HCT116 (cell line): ENCODE results near the gene IGSF21. TPM values are rescaled to one million over a fixed set of nuclear protein-coding genes. Genes with fewer than 3 reads are reported as not detected.

Experiments used
- ATAC-seq: fragments of 200-7000 bp; cut with Tn5 transposase; 2 replicates; pipeline ENCODE4 v1.9.1; 2020; ENCODE audit warnings: mild to moderate bottlenecking, moderate library complexity
- BruUV-seq: library from RNA; stranded (reverse); fragments of 400-500 nt; replicated peaks from 2 replicates; lab custom pipeline; 2021; lab: Mats Ljungman, UMichigan
- CTCF ChIA-PET: fragments of 300-600 bp; sonication (Branson Sonifier 250); formaldehyde crosslinking; loops from one replicate; lab custom pipeline; 2021; ENCODE audit warnings: antibody characterized with exemption; lab: Charles Lee
- POLR2A ChIA-PET: fragments of 300-600, 350-600 bp; sonication (Branson Sonifier 250); formaldehyde crosslinking; loops from one replicate; lab custom pipeline; 2021; ENCODE audit warnings: antibody characterized with exemption; lab: Charles Lee
- RAD21 ChIA-PET, 2 experiments: fragments of 300-600 bp; sonication (Branson Sonifier 250); formaldehyde crosslinking; loops; one replicate each; lab custom pipeline; 2023; ENCODE audit warnings: low total read pairs in 2 of 2; ENCODE audit not compliant: uncharacterized antibody in 2 of 2, unreplicated experiment in 2 of 2, low non-redundant PET in 1 of 2; lab: Charles Lee
- DNase-seq: peaks from one replicate; pipeline ENCODE4 v3.0.0-alpha.2; 2010; ENCODE audit warnings: low read depth, low spot score
- H2AFZ ChIP-seq: fragments of 200-600 bp; shearing (Covaris generic), sonication (generic); 2 replicates; pipeline ENCODE4 v1.6.1; 2017; ENCODE audit warnings: low read depth, mixed run types, mixed read lengths, antibody characterized with exemption, low read length; ENCODE audit not compliant: poor library complexity, severe bottlenecking
- H3K27ac ChIP-seq: 2 replicates; pipeline ENCODE4 v1.5.1; 2012; ENCODE audit warnings: low read depth, low read length
- H3K27me3 ChIP-seq: fragments of 200-600 bp; sonication (generic); 2 replicates; pipeline ENCODE4 v1.6.1; 2016; ENCODE audit warnings: mixed run types, low read length, mixed read lengths; ENCODE audit not compliant: insufficient read depth
- H3K36me3 ChIP-seq, 2 experiments: fragments of 200-500 bp in 1 of 2; fragments of 200-600 bp in 1 of 2; sonication (Bioruptor generic) in 1 of 2; sonication (generic) in 1 of 2; 2 replicates each; pipeline versions ENCODE4 v1.5.1 to v1.6.1; 2014 to 2016; ENCODE audit warnings: low read length in 2 of 2, inconsistent platforms in 1 of 2, mixed read lengths in 1 of 2, mixed run types in 1 of 2; ENCODE audit not compliant: insufficient read depth in 2 of 2, control insufficient read depth in 1 of 2
- H3K4me1 ChIP-seq, 2 experiments: fragments of 200-600 bp in 1 of 2; sonication (generic) in 1 of 2; 2 replicates each; pipeline versions ENCODE4 v1.5.1 to v1.6.1; 2012 to 2017; ENCODE audit warnings: low read length in 2 of 2, inconsistent platforms in 1 of 2, mild to moderate bottlenecking in 1 of 2, mixed read lengths in 1 of 2, mixed run types in 1 of 2, moderate library complexity in 1 of 2; ENCODE audit not compliant: insufficient read depth in 2 of 2, control insufficient read depth in 1 of 2
- H3K4me2 ChIP-seq: fragments of 200-600 bp; sonication (generic); 2 replicates; pipeline ENCODE4 v1.6.1; 2017; ENCODE audit warnings: mixed run types, low read length, mixed read lengths
- H3K4me3 ChIP-seq, 2 experiments: fragments of 200-600 bp in 1 of 2; sonication (generic) in 1 of 2; replicated peaks in 1 of 2; 2 replicates each; pipeline ENCODE4 v1.5.1; 2011 to 2016; ENCODE audit warnings: low read length in 2 of 2, control low read depth in 1 of 2, low read depth in 1 of 2, mild to moderate bottlenecking in 1 of 2, mixed read lengths in 1 of 2, mixed run types in 1 of 2
- H3K79me2 ChIP-seq: fragments of 200-600 bp; sonication (generic); 2 replicates; pipeline ENCODE4 v1.6.1; 2017; ENCODE audit warnings: mild to moderate bottlenecking, mixed run types, low read length, moderate library complexity, mixed read lengths; ENCODE audit not compliant: insufficient read depth
- H3K9ac ChIP-seq: fragments of 200-600 bp; sonication (generic); 2 replicates; pipeline ENCODE4 v1.6.1; 2016; ENCODE audit warnings: low read length, mixed read lengths
- H3K9me2 ChIP-seq: fragments of 200-600 bp; sonication (generic), shearing (Covaris generic); 2 replicates; pipeline ENCODE4 v1.6.1; 2017; ENCODE audit warnings: mixed run types, mild to moderate bottlenecking, moderate library complexity; ENCODE audit not compliant: insufficient read depth
- H3K9me3 ChIP-seq, 2 experiments: fragments of 200-500 bp in 1 of 2; fragments of 200-600 bp in 1 of 2; sonication (Bioruptor generic) in 1 of 2; sonication (generic) in 1 of 2; 2 replicates each; pipeline ENCODE4 v1.6.1; 2014 to 2017; ENCODE audit warnings: low read length in 2 of 2, mixed read lengths in 2 of 2, inconsistent platforms in 1 of 2, low read depth in 1 of 2, mild to moderate bottlenecking in 1 of 2, mixed run types in 1 of 2, moderate library complexity in 1 of 2; ENCODE audit not compliant: control insufficient read depth in 1 of 2, insufficient read depth in 1 of 2
- H4K20me1 ChIP-seq: fragments of 200-600 bp; sonication (generic), shearing (Covaris generic); 2 replicates; pipeline ENCODE4 v1.6.1; 2017; ENCODE audit warnings: mixed run types, mild to moderate bottlenecking, moderate library complexity; ENCODE audit not compliant: insufficient read depth
- CEBPB ChIP-seq: IDR thresholded peaks from 2 replicates; pipeline ENCODE4 v1.6.1; 2012; ENCODE audit warnings: low read depth
- EGR1 ChIP-seq: IDR thresholded peaks from 2 replicates; pipeline ENCODE4 v1.6.1; 2012; ENCODE audit warnings: low read depth
- ELF1 ChIP-seq: IDR thresholded peaks from 2 replicates; pipeline ENCODE4 v1.6.1; 2012; ENCODE audit warnings: low read depth, borderline replicate concordance
- EZH2 ChIP-seq: fragments of 200-600 bp; sonication (generic); IDR thresholded peaks from 2 replicates; pipeline ENCODE4 v1.6.1; 2017; ENCODE audit warnings: antibody characterized with exemption, mixed run types
- EZH2phosphoT487 ChIP-seq: fragments of 200-600 bp; IDR thresholded peaks from 2 replicates; pipeline ENCODE4 v1.6.1; 2018; ENCODE audit warnings: antibody characterized with exemption, borderline replicate concordance
- FOSL1 ChIP-seq: IDR thresholded peaks from 2 replicates; pipeline ENCODE4 v1.6.1; 2012; ENCODE audit warnings: low read depth
- JUND ChIP-seq: IDR thresholded peaks from 2 replicates; pipeline ENCODE4 v1.6.1; 2012
- POLR2A ChIP-seq: IDR thresholded peaks from 2 replicates; pipeline ENCODE4 v1.7.0; 2011; ENCODE audit warnings: borderline replicate concordance; ENCODE audit not compliant: insufficient read depth, insufficient read length; ENCODE audit errors: extremely low read depth
- POLR2AphosphoS5 ChIP-seq: IDR thresholded peaks from 2 replicates; pipeline ENCODE4 v1.6.1; 2011; ENCODE audit warnings: mild to moderate bottlenecking, low read depth, low read length, moderate library complexity
- RAD21 ChIP-seq: IDR thresholded peaks from 2 replicates; pipeline ENCODE4 v1.6.1; 2012; ENCODE audit warnings: low read depth, mild to moderate bottlenecking
- SIN3A ChIP-seq: IDR thresholded peaks from 2 replicates; pipeline ENCODE4 v1.6.1; 2012; ENCODE audit warnings: low read depth
- SP1 ChIP-seq: IDR thresholded peaks from 2 replicates; pipeline ENCODE4 v1.6.1; 2012; ENCODE audit warnings: low read depth
- SRF ChIP-seq: IDR thresholded peaks from 2 replicates; pipeline ENCODE4 v1.6.1; 2012; ENCODE audit warnings: low read depth
- TCF7L2 ChIP-seq: IDR thresholded peaks from 2 replicates; pipeline ENCODE4 v1.7.0; 2011; ENCODE audit warnings: borderline replicate concordance, inconsistent platforms; ENCODE audit not compliant: insufficient read depth, insufficient read length; ENCODE audit errors: extremely low read depth
- YY1 ChIP-seq: IDR thresholded peaks from 2 replicates; pipeline ENCODE4 v1.6.1; 2011; ENCODE audit warnings: low read length, low read depth, moderate library complexity, mild to moderate bottlenecking; ENCODE audit not compliant: insufficient replicate concordance; ENCODE audit errors: extremely low read depth
- ZFX ChIP-seq: fragments of 450-650 bp; IDR thresholded peaks from 2 replicates; pipeline ENCODE4 v1.6.1; 2017
- intact Hi-C: fragments of 100-400 bp; cut with micrococcal nuclease; formaldehyde crosslinking; loops from 2 replicates; pipeline ENCODE4 v1.10.0; 2022
- total RNA-seq: library from RNA; stranded (reverse); gene quantifications from one replicate; pipeline ENCODE4 v1.2.1, GENCODE V29; 2021; ENCODE audit not compliant: unreplicated experiment
- TF ChIP-seq, protein P1 (sequence below): IDR thresholded peaks from 2 replicates; pipeline ENCODE4 v1.6.1; 2012
- TF ChIP-seq, protein P2 (sequence below): IDR thresholded peaks from 2 replicates; pipeline ENCODE4 v1.6.1; 2012; ENCODE audit warnings: low read depth
- TF ChIP-seq, protein P3 (sequence below): IDR thresholded peaks from 2 replicates; pipeline ENCODE4 v1.6.1; 2012
- TF ChIP-seq, protein P4 (sequence below), 3 experiments: fragments of 200-600 bp in 1 of 3; sonication (generic) in 1 of 3; IDR thresholded peaks in 2 of 3; conservative IDR thresholded peaks in 1 of 3; 2 replicates each; pipeline ENCODE4 v1.5.1; 2012 to 2017; ENCODE audit warnings: low read depth in 2 of 3, low read length in 2 of 3, antibody characterized with exemption in 1 of 3, borderline replicate concordance in 1 of 3, control low read depth in 1 of 3, mild to moderate bottlenecking in 1 of 3, mixed read lengths in 1 of 3, mixed run types in 1 of 3, moderate library complexity in 1 of 3; ENCODE audit not compliant: insufficient read depth in 1 of 3

IGSF21 gene
- total RNA-seq, 1 experiment from 2014 or later: not detected

DNA sequence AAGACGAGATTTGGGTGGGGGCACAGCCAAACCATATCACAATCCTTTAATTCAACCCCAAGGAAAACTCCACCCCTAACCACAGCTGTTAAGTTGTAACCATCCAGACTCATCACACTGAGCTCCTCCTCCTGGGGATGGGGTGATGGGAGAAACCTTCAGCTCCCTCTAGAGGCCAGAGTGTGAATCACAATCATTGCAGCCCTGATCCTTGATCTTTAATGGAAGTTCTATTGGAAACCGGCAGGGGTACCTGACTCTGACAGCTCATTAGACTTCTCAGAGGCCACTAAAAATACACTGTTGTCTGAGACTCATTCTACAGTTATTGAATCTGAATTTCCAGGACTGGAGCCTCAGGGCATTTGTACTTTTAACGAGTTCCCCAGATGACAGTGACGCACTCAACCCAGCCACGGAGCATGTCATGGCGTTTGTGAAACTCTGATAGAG lies 127.2 kb downstream of the IGSF21 start (continued):
- TF ChIP-seq, protein P1, sequence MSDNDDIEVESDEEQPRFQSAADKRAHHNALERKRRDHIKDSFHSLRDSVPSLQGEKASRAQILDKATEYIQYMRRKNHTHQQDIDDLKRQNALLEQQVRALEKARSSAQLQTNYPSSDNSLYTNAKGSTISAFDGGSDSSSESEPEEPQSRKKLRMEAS: no peak

DNA sequence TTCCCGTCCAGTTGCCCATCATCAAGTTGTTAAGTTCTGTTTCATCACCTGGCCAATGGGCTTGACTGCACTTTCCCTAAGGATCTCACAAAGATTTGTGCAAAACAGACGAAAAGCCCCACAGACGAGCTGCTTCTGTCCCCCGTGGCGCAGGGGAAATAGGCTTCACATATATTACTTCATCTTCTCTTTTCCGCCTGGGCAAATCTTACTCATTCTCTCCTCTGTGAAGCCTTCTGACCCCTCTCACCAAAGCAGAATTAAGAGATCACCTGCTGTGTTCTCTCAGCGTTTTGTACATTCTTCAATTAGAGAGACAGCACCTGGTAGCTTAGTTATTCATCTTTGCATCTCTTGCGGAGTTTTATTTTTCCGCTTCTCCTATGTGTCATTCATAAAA lies 129.8 kb downstream of the IGSF21 start:
- H4K20me1 ChIP-seq: no peaks in the 10 kb centered on the region
- RAD21 ChIA-PET: no interaction called here
- DNase-seq: no peak
- H3K4me1 ChIP-seq: no peaks in the 10 kb centered on the region
- H3K9ac ChIP-seq: no peak overlapping the region
- ATAC-seq: no peak
- peaks cover 60% of the 10 kb centered on the region for H3K27me3 ChIP-seq
- H3K79me2 ChIP-seq: no peaks in the 10 kb centered on the region
- TF ChIP-seq ZFX (no peak), SIN3A (no peak), CEBPB (no peak), ELF1 (no peak), RAD21 (no peak), SP1 (no peak), JUND (no peak), FOSL1 (no peak), EZH2 (no peak), POLR2AphosphoS5 (no peak), TCF7L2 (no peak), EZH2phosphoT487 (no peak), EGR1 (no peak), YY1 (no peak), POLR2A (no peak), SRF (no peak)
- TF ChIP-seq, protein P2, sequence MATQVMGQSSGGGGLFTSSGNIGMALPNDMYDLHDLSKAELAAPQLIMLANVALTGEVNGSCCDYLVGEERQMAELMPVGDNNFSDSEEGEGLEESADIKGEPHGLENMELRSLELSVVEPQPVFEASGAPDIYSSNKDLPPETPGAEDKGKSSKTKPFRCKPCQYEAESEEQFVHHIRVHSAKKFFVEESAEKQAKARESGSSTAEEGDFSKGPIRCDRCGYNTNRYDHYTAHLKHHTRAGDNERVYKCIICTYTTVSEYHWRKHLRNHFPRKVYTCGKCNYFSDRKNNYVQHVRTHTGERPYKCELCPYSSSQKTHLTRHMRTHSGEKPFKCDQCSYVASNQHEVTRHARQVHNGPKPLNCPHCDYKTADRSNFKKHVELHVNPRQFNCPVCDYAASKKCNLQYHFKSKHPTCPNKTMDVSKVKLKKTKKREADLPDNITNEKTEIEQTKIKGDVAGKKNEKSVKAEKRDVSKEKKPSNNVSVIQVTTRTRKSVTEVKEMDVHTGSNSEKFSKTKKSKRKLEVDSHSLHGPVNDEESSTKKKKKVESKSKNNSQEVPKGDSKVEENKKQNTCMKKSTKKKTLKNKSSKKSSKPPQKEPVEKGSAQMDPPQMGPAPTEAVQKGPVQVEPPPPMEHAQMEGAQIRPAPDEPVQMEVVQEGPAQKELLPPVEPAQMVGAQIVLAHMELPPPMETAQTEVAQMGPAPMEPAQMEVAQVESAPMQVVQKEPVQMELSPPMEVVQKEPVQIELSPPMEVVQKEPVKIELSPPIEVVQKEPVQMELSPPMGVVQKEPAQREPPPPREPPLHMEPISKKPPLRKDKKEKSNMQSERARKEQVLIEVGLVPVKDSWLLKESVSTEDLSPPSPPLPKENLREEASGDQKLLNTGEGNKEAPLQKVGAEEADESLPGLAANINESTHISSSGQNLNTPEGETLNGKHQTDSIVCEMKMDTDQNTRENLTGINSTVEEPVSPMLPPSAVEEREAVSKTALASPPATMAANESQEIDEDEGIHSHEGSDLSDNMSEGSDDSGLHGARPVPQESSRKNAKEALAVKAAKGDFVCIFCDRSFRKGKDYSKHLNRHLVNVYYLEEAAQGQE: no peak
- TF ChIP-seq, protein P1: no peak
- TF ChIP-seq, protein P3, sequence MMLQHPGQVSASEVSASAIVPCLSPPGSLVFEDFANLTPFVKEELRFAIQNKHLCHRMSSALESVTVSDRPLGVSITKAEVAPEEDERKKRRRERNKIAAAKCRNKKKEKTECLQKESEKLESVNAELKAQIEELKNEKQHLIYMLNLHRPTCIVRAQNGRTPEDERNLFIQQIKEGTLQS: no peak
- TF ChIP-seq, protein P4, sequence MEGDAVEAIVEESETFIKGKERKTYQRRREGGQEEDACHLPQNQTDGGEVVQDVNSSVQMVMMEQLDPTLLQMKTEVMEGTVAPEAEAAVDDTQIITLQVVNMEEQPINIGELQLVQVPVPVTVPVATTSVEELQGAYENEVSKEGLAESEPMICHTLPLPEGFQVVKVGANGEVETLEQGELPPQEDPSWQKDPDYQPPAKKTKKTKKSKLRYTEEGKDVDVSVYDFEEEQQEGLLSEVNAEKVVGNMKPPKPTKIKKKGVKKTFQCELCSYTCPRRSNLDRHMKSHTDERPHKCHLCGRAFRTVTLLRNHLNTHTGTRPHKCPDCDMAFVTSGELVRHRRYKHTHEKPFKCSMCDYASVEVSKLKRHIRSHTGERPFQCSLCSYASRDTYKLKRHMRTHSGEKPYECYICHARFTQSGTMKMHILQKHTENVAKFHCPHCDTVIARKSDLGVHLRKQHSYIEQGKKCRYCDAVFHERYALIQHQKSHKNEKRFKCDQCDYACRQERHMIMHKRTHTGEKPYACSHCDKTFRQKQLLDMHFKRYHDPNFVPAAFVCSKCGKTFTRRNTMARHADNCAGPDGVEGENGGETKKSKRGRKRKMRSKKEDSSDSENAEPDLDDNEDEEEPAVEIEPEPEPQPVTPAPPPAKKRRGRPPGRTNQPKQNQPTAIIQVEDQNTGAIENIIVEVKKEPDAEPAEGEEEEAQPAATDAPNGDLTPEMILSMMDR (IDR thresholded peaks at IDR 0.05 in 2 of 3, conservative IDR thresholded peaks at IDR 0.05 in 1 of 3; ENCODE audit: borderline replicate concordance in 1 of 3, insufficient read depth in 1 of 3, low read depth in 2 of 3, low read length in 2 of 3): no peak
- TF ChIP-seq, all 23 proteins: peak for 0
- H3K9me3 ChIP-seq: 0 out of 4 replicates have a peak, but pooled peaks cover 0 to 4% of the 10 kb centered on the region in 2 experiments
- intact Hi-C loops: no loop called here
- no peak overlapping the region for H3K4me3 ChIP-seq
- CTCF ChIA-PET: no interaction called here
- H2AFZ ChIP-seq: no peak overlapping the region
- POLR2A ChIA-PET: no interaction called here
- no TSS peak for BruUV-seq
- no peak overlapping the region for H3K27ac ChIP-seq
- H3K4me2 ChIP-seq: no peak overlapping the region
- H3K9me2 ChIP-seq: no peaks in the 10 kb centered on the region
- H3K36me3 ChIP-seq: no peaks in the 10 kb centered on the region
